ENCODE data around the gene GLOD4.
"Not testable (repeated sequence)": the region's sequence is repeated elsewhere in the genome, so short reads cannot be mapped to it uniquely, and the experiment has no call there.

GLOD4 gene

GRCh38 chr17:814371-814770 is 32.3 kb upstream of the GLOD4 start:
- Histone ChIP-seq H3K27me3 (replicated peaks; ENCODE audit: control insufficient read depth, insufficient read depth, low read length, poor library complexity, severe bottlenecking) (no peaks in the 10 kb centered on the region), H3K36me3 (ENCODE audit: control insufficient read depth, insufficient read depth, low read length) (no peaks in the 10 kb centered on the region), H3K27ac (ENCODE audit: insufficient read depth, low read length, poor library complexity, severe bottlenecking) (no peak overlapping the region), H3K4me3 (ENCODE audit: insufficient read depth, low read depth, low read length, poor library complexity, severe bottlenecking) (no peak overlapping the region), H3K9me3 (ENCODE audit: control insufficient read depth, low read length) (no peaks in the 10 kb centered on the region), H3K4me1 (ENCODE audit: control insufficient read depth, insufficient read depth, low read length, poor library complexity, severe bottlenecking) (no peaks in the 10 kb centered on the region)
- no peak for DNase-seq

GRCh38 chr17:812638-813204 is 30.6 kb upstream of the GLOD4 start:
- H3K9me3 ChIP-seq (ENCODE audit: control insufficient read depth, low read length) = no peaks in the 10 kb centered on the region
- H3K36me3 ChIP-seq (ENCODE audit: control insufficient read depth, insufficient read depth, low read length) = no peaks in the 10 kb centered on the region
- H3K27ac ChIP-seq (ENCODE audit: insufficient read depth, low read length, poor library complexity, severe bottlenecking) = no peak overlapping the region
- no peak for DNase-seq
- no peak overlapping the region for H3K4me3 ChIP-seq (ENCODE audit: insufficient read depth, low read depth, low read length, poor library complexity, severe bottlenecking)
- no peaks in the 10 kb centered on the region for H3K27me3 ChIP-seq (replicated peaks; ENCODE audit: control insufficient read depth, insufficient read depth, low read length, poor library complexity, severe bottlenecking)
- no peaks in the 10 kb centered on the region for H3K4me1 ChIP-seq (ENCODE audit: control insufficient read depth, insufficient read depth, low read length, poor library complexity, severe bottlenecking)

- H3K9me3 ChIP-seq (ENCODE audit: control insufficient read depth, low read length) = no peaks in the 10 kb centered on the region
- no peak overlapping the region for H3K27ac ChIP-seq (ENCODE audit: insufficient read depth, low read length, poor library complexity, severe bottlenecking)
- H3K4me1 ChIP-seq (ENCODE audit: control insufficient read depth, insufficient read depth, low read length, poor library complexity, severe bottlenecking) = no peaks in the 10 kb centered on the region
- no peak overlapping the region for H3K4me3 ChIP-seq (ENCODE audit: insufficient read depth, low read depth, low read length, poor library complexity, severe bottlenecking)
- no peaks in the 10 kb centered on the region for H3K36me3 ChIP-seq (ENCODE audit: control insufficient read depth, insufficient read depth, low read length)
- H3K27me3 ChIP-seq (replicated peaks; ENCODE audit: control insufficient read depth, insufficient read depth, low read length, poor library complexity, severe bottlenecking) = no peaks in the 10 kb centered on the region
- no peak for DNase-seq
Measured at GRCh38 chr17:811051-811784, 29.1 kb upstream of the GLOD4 start.

GRCh38 chr17:807523-808294 is 25.6 kb upstream of the GLOD4 start:
- Histone ChIP-seq H3K36me3 (ENCODE audit: control insufficient read depth, insufficient read depth, low read length) (no peaks in the 10 kb centered on the region), H3K4me1 (ENCODE audit: control insufficient read depth, insufficient read depth, low read length, poor library complexity, severe bottlenecking) (no peaks in the 10 kb centered on the region), H3K27ac (ENCODE audit: insufficient read depth, low read length, poor library complexity, severe bottlenecking) (no peak overlapping the region), H3K27me3 (replicated peaks; ENCODE audit: control insufficient read depth, insufficient read depth, low read length, poor library complexity, severe bottlenecking) (no peaks in the 10 kb centered on the region), H3K9me3 (ENCODE audit: control insufficient read depth, low read length) (no peaks in the 10 kb centered on the region), H3K4me3 (ENCODE audit: insufficient read depth, low read depth, low read length, poor library complexity, severe bottlenecking) (no peak overlapping the region)
- DNase-seq = no peak

GRCh38 chr17:806781-807522 is 24.9 kb upstream of the GLOD4 start:
- H3K4me3 ChIP-seq (ENCODE audit: insufficient read depth, low read depth, low read length, poor library complexity, severe bottlenecking) = no peak overlapping the region
- H3K27ac ChIP-seq (ENCODE audit: insufficient read depth, low read length, poor library complexity, severe bottlenecking) = no peak overlapping the region
- no peaks in the 10 kb centered on the region for H3K36me3 ChIP-seq (ENCODE audit: control insufficient read depth, insufficient read depth, low read length)
- DNase-seq = no peak
- no peaks in the 10 kb centered on the region for H3K9me3 ChIP-seq (ENCODE audit: control insufficient read depth, low read length)
- H3K27me3 ChIP-seq (replicated peaks; ENCODE audit: control insufficient read depth, insufficient read depth, low read length, poor library complexity, severe bottlenecking) = no peaks in the 10 kb centered on the region
- no peaks in the 10 kb centered on the region for H3K4me1 ChIP-seq (ENCODE audit: control insufficient read depth, insufficient read depth, low read length, poor library complexity, severe bottlenecking)

GRCh38 chr17:806346-806745 is 24.3 kb upstream of the GLOD4 start:
- no peak for DNase-seq
- Histone ChIP-seq H3K9me3 (ENCODE audit: control insufficient read depth, low read length) (no peaks in the 10 kb centered on the region), H3K36me3 (ENCODE audit: control insufficient read depth, insufficient read depth, low read length) (no peaks in the 10 kb centered on the region), H3K27me3 (replicated peaks; ENCODE audit: control insufficient read depth, insufficient read depth, low read length, poor library complexity, severe bottlenecking) (no peaks in the 10 kb centered on the region), H3K4me3 (ENCODE audit: insufficient read depth, low read depth, low read length, poor library complexity, severe bottlenecking) (no peak overlapping the region), H3K4me1 (ENCODE audit: control insufficient read depth, insufficient read depth, low read length, poor library complexity, severe bottlenecking) (no peaks in the 10 kb centered on the region), H3K27ac (ENCODE audit: insufficient read depth, low read length, poor library complexity, severe bottlenecking) (no peak overlapping the region)

- not testable (repeated sequence) for H3K27me3 ChIP-seq (replicated peaks; ENCODE audit: control insufficient read depth, insufficient read depth, low read length, poor library complexity, severe bottlenecking); DNase-seq; H3K4me1 ChIP-seq (ENCODE audit: control insufficient read depth, insufficient read depth, low read length, poor library complexity, severe bottlenecking); H3K27ac ChIP-seq (ENCODE audit: insufficient read depth, low read length, poor library complexity, severe bottlenecking); H3K4me3 ChIP-seq (ENCODE audit: insufficient read depth, low read depth, low read length, poor library complexity, severe bottlenecking); H3K36me3 ChIP-seq (ENCODE audit: control insufficient read depth, insufficient read depth, low read length); H3K9me3 ChIP-seq (ENCODE audit: control insufficient read depth, low read length)
Measured at GRCh38 chr17:805886-806285, 23.8 kb upstream of the GLOD4 start.

- no peaks in the 10 kb centered on the region for H3K9me3 ChIP-seq (ENCODE audit: control insufficient read depth, low read length)
- H3K36me3 ChIP-seq (ENCODE audit: control insufficient read depth, insufficient read depth, low read length) = no peaks in the 10 kb centered on the region
- no peak for DNase-seq
- no peaks in the 10 kb centered on the region for H3K27me3 ChIP-seq (replicated peaks; ENCODE audit: control insufficient read depth, insufficient read depth, low read length, poor library complexity, severe bottlenecking)
- no peaks in the 10 kb centered on the region for H3K4me1 ChIP-seq (ENCODE audit: control insufficient read depth, insufficient read depth, low read length, poor library complexity, severe bottlenecking)
- H3K27ac ChIP-seq (ENCODE audit: insufficient read depth, low read length, poor library complexity, severe bottlenecking) = no peak overlapping the region
- no peak overlapping the region for H3K4me3 ChIP-seq (ENCODE audit: insufficient read depth, low read depth, low read length, poor library complexity, severe bottlenecking)
Measured at GRCh38 chr17:804541-805435, 22.7 kb upstream of the GLOD4 start.
